Loucy (cell line): ENCODE results near the gene CHEK1.

Source experiments
- H2AFZ ChIP-seq: fragments of 200-600 bp; sonication (generic); 2 replicates; pipeline ENCODE4 v1.6.0; 2016; ENCODE audit warnings: antibody characterized with exemption, mild to moderate bottlenecking, low read length, moderate library complexity
- H3F3A ChIP-seq: fragments of 200-600 bp; 2 replicates; pipeline ENCODE4 v1.6.0; 2016; ENCODE audit warnings: antibody characterized with exemption, low read depth, mild to moderate bottlenecking
- H3K27me3 ChIP-seq: fragments of 200-600 bp; sonication (generic); 2 replicates; pipeline ENCODE4 v1.6.1; 2014; ENCODE audit warnings: low read length, mild to moderate bottlenecking; ENCODE audit not compliant: insufficient read depth, poor library complexity, severe bottlenecking
- H3K36me3 ChIP-seq: fragments of 200-600 bp; sonication (generic); 2 replicates; pipeline ENCODE4 v1.6.1; 2016; ENCODE audit warnings: low read length; ENCODE audit not compliant: insufficient read depth
- H3K4me1 ChIP-seq: fragments of 200-600 bp; sonication (generic); 2 replicates; pipeline ENCODE4 v1.5.1; 2014; ENCODE audit warnings: low read length, mild to moderate bottlenecking; ENCODE audit not compliant: insufficient read depth, poor library complexity, severe bottlenecking
- H3K4me2 ChIP-seq: fragments of 200-600 bp; sonication (generic); 2 replicates; pipeline ENCODE4 v1.6.0; 2014; ENCODE audit warnings: antibody characterized with exemption, low read length, low read depth, mild to moderate bottlenecking; ENCODE audit not compliant: poor library complexity, severe bottlenecking
- H3K4me3 ChIP-seq: fragments of 200-600 bp; sonication (generic); 2 replicates; pipeline ENCODE4 v1.5.1; 2014; ENCODE audit warnings: low read length, mild to moderate bottlenecking, mixed read lengths; ENCODE audit not compliant: poor library complexity, severe bottlenecking
- H3K79me2 ChIP-seq: fragments of 200-600 bp; sonication (generic); 2 replicates; pipeline ENCODE4 v1.6.1; 2014; ENCODE audit warnings: low read length; ENCODE audit not compliant: insufficient read depth
- H3K9ac ChIP-seq: fragments of 200-600 bp; sonication (generic); 2 replicates; pipeline ENCODE4 v1.6.0; 2014; ENCODE audit warnings: mild to moderate bottlenecking, low read depth, low read length, moderate library complexity; ENCODE audit not compliant: poor library complexity, severe bottlenecking
- H3K9me2 ChIP-seq: fragments of 200-600 bp; sonication (generic); replicated peaks from 2 replicates; pipeline ENCODE4 v1.6.1; 2016; ENCODE audit warnings: low read depth, low read length, mixed read lengths
- H3K9me3 ChIP-seq: fragments of 200-600 bp; sonication (generic); 2 replicates; pipeline ENCODE4 v1.6.1; 2014; ENCODE audit warnings: mild to moderate bottlenecking, antibody characterized with exemption, low read length, low read depth; ENCODE audit not compliant: insufficient read depth
- H4K20me1 ChIP-seq: fragments of 200-600 bp; sonication (generic); 2 replicates; pipeline ENCODE4 v1.6.0; 2014; ENCODE audit warnings: antibody characterized with exemption, low read length, mild to moderate bottlenecking; ENCODE audit not compliant: insufficient read depth, poor library complexity, severe bottlenecking
- EZH2phosphoT487 ChIP-seq: fragments of 200-600 bp; IDR thresholded peaks from 2 replicates; pipeline ENCODE4 v1.6.1; 2018; ENCODE audit warnings: antibody characterized with exemption, mild to moderate bottlenecking, moderate library complexity, borderline replicate concordance
- TF ChIP-seq, protein P1 (sequence below): fragments of 200-600 bp; sonication (generic); conservative IDR thresholded peaks from 2 replicates; pipeline ENCODE4 v1.5.1; 2014; ENCODE audit warnings: mild to moderate bottlenecking, antibody characterized with exemption, low read length

Gene CHEK1

DNA sequence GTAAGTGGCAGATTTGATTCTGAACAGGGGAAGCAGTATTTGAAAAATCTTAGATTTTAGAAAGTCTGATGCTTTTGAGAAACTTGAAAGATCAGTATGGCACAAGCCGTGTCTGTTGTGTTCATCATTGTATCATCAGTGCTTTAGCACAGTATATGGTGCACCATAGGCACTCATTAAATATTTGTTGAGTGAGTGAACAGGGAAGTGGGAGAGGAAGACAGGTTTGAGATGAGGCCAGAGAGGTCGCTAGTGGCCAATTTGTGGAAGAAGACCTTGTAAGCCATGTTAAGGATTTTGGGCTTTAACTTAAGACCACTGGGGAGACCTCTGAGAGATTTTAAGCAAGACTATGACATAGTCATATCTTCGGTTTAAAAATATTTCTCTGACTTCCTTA is 12.9 kb downstream of the CHEK1 start:
- Histone ChIP-seq H3K9me3 (no peaks in the 10 kb centered on the region), H3K27me3 (no peaks in the 10 kb centered on the region), H3K4me2 (no peak overlapping the region), H3K9me2 (no peaks in the 10 kb centered on the region), H3K36me3 (peaks cover 78% of the 10 kb centered on the region), H3K4me1 (peaks cover 15% of the 10 kb centered on the region), H3K4me3 (no peak overlapping the region), H3K9ac (no peak overlapping the region), H2AFZ (no peak overlapping the region), H4K20me1 (peaks cover 31% of the 10 kb centered on the region), H3K79me2 (peaks cover 23% of the 10 kb centered on the region), H3F3A (no peaks in the 10 kb centered on the region)
- no peak for TF ChIP-seq EZH2phosphoT487
- TF ChIP-seq, protein P1, sequence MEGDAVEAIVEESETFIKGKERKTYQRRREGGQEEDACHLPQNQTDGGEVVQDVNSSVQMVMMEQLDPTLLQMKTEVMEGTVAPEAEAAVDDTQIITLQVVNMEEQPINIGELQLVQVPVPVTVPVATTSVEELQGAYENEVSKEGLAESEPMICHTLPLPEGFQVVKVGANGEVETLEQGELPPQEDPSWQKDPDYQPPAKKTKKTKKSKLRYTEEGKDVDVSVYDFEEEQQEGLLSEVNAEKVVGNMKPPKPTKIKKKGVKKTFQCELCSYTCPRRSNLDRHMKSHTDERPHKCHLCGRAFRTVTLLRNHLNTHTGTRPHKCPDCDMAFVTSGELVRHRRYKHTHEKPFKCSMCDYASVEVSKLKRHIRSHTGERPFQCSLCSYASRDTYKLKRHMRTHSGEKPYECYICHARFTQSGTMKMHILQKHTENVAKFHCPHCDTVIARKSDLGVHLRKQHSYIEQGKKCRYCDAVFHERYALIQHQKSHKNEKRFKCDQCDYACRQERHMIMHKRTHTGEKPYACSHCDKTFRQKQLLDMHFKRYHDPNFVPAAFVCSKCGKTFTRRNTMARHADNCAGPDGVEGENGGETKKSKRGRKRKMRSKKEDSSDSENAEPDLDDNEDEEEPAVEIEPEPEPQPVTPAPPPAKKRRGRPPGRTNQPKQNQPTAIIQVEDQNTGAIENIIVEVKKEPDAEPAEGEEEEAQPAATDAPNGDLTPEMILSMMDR = 0 out of 2 replicates have a peak, but pooled peaks have one; percentile 16

DNA sequence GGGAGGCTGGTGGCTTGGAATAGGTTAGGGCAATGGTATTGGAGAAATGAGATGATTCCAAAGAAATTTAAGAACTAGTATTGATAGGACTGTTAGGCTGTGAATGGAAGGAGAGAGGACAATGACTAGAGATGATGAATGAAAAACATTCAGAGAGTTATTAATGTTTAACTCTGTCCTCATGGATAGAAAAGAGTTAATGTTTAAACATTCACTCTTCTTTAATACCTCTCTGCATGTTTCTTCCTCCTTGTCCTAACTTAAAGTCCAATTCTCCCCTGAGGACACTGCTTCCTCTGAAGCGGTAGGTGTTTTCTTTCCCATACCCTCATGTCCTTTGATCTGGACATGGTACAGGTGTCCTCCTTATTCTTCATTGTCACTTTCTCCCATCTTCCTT is 13.4 kb downstream of the CHEK1 start:
- Histone ChIP-seq H3K36me3 (peaks cover 75% of the 10 kb centered on the region), H3K9me3 (no peaks in the 10 kb centered on the region)

DNA sequence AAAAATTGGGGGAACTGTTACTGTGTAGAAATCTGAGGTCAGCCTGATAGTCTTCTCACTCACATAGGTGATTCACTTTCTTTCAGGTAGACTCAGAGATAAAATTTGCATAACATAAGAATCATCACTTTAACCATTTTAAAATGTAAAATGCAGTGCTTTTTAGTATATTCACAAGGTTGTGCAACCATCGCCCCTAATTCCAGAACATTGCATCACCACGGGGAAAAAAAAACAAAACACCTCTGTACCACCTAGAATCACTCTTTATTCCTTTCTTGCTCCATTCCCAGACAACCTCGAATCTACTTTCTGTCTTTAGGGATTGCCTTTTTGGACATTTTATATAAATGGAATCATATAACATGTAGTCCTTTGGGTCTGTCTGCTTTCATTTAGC is 20.9 kb downstream of the CHEK1 start:
- Histone ChIP-seq H3K36me3 (peaks cover 79% of the 10 kb centered on the region), H3K9me3 (no peaks in the 10 kb centered on the region), H3K9ac (no peak overlapping the region), H3K4me2 (no peak overlapping the region), H4K20me1 (peaks cover 18% of the 10 kb centered on the region), H2AFZ (no peak overlapping the region), H3K9me2 (no peaks in the 10 kb centered on the region), H3K4me1 (peaks cover 4% of the 10 kb centered on the region), H3K79me2 (peaks cover 35% of the 10 kb centered on the region), H3K27me3 (no peaks in the 10 kb centered on the region), H3K4me3 (no peak overlapping the region), H3F3A (no peaks in the 10 kb centered on the region; the same call in 1 of the 2 replicates)
- TF ChIP-seq, protein P1 = no peak
- TF ChIP-seq EZH2phosphoT487 = no peak

More for the DNA sequence above, 13.4 kb downstream of the CHEK1 start:
- H3K4me1 ChIP-seq = peaks cover 15% of the 10 kb centered on the region
- H4K20me1 ChIP-seq = peaks cover 28% of the 10 kb centered on the region
- H3K4me3 ChIP-seq = no peak overlapping the region
- TF ChIP-seq EZH2phosphoT487 = no peak
- TF ChIP-seq, protein P1 = no peak
- H3K4me2 ChIP-seq = no peak overlapping the region
- H3K9ac ChIP-seq = no peak overlapping the region
- H3K79me2 ChIP-seq = peaks cover 20% of the 10 kb centered on the region
- no peaks in the 10 kb centered on the region for H3K9me2 ChIP-seq
- H2AFZ ChIP-seq = no peak overlapping the region
- no peaks in the 10 kb centered on the region for H3F3A ChIP-seq
- H3K27me3 ChIP-seq = no peaks in the 10 kb centered on the region
